CD14-positive monocyte (primary cell): ENCODE results near the gene DPM2. TPM values are rescaled to one million over a fixed set of nuclear protein-coding genes. Genes with fewer than 3 reads are reported as not detected.

ENCODE experiments used
- DNase-seq, 3 donors: peaks; one replicate each; pipeline ENCODE4 v3.0.0-alpha.2; 2011 to 2022
- H2AFZ ChIP-seq: 2 replicates; pipeline ENCODE4 v1.6.0; 2012; ENCODE audit warnings: mild to moderate bottlenecking, low read depth, low read length, inconsistent platforms; ENCODE audit not compliant: insufficient read depth, poor library complexity, severe bottlenecking
- H3K27ac ChIP-seq, 2 donors: 1 replicate in 1 of 2; 2 replicates in 1 of 2; pipeline ENCODE4 v1.5.1; 2012 to 2013; ENCODE audit warnings: low read length in 2 of 2, control low read depth in 1 of 2, inconsistent platforms in 1 of 2, low read depth in 1 of 2, mild to moderate bottlenecking in 1 of 2
- H3K27me3 ChIP-seq, 2 donors: one replicate each; pipeline versions ENCODE4 v1.6.0 to v1.6.1; 2011 to 2013; ENCODE audit warnings: low read length in 2 of 2; ENCODE audit not compliant: control insufficient read depth in 2 of 2, insufficient read depth in 2 of 2
- H3K36me3 ChIP-seq, 2 donors: replicated peaks in 1 of 2; 1 replicate in 1 of 2; 2 replicates in 1 of 2; pipeline versions ENCODE4 v1.5.1 to v1.6.1; 2012 to 2013; ENCODE audit warnings: low read length in 2 of 2, control low read depth in 1 of 2, inconsistent platforms in 1 of 2, mild to moderate bottlenecking in 1 of 2; ENCODE audit not compliant: insufficient read depth in 2 of 2, control insufficient read depth in 1 of 2
- H3K4me1 ChIP-seq, 2 donors: 1 replicate in 1 of 2; 2 replicates in 1 of 2; pipeline versions ENCODE4 v1.5.1 to v1.6.1; 2012 to 2013; ENCODE audit warnings: low read length in 2 of 2, control low read depth in 1 of 2, inconsistent platforms in 1 of 2, mild to moderate bottlenecking in 1 of 2, moderate library complexity in 1 of 2; ENCODE audit not compliant: insufficient read depth in 2 of 2, control insufficient read depth in 1 of 2
- H3K4me2 ChIP-seq: replicated peaks from 2 replicates; pipeline ENCODE3; 2012; ENCODE audit warnings: low read length, moderate library complexity, mild to moderate bottlenecking; ENCODE audit not compliant: poor library complexity, severe bottlenecking; ENCODE audit errors: extremely low read depth
- H3K4me3 ChIP-seq, 3 experiments: fragments of 200-600 bp in 1 of 3; sonication (generic) in 1 of 3; replicated peaks in 1 of 3; 1 replicate in 2 of 3; 2 replicates in 1 of 3; pipeline ENCODE4 v1.5.1; 2011 to 2013; ENCODE audit warnings: low read length in 3 of 3, mild to moderate bottlenecking in 3 of 3, control low read depth in 2 of 3, low read depth in 2 of 3, inconsistent platforms in 1 of 3, moderate library complexity in 1 of 3
- H3K79me2 ChIP-seq: 2 replicates; pipeline ENCODE4 v1.6.0; 2012; ENCODE audit warnings: mild to moderate bottlenecking, control low read depth, inconsistent platforms, low read length, moderate library complexity; ENCODE audit not compliant: insufficient read depth
- H3K9ac ChIP-seq: 2 replicates; pipeline ENCODE4 v1.6.0; 2017; ENCODE audit warnings: low read length, mild to moderate bottlenecking; ENCODE audit not compliant: insufficient read depth, poor library complexity, severe bottlenecking
- H3K9me3 ChIP-seq, 2 donors: replicated peaks in 1 of 2; 1 replicate in 1 of 2; 2 replicates in 1 of 2; pipeline versions ENCODE4 v1.5.1 to v1.6.1; 2012 to 2013; ENCODE audit warnings: low read length in 2 of 2, control low read depth in 1 of 2; ENCODE audit not compliant: control insufficient read depth in 1 of 2, insufficient read depth in 1 of 2
- H4K20me1 ChIP-seq: 2 replicates; pipeline ENCODE4 v1.6.0; 2012; ENCODE audit warnings: mild to moderate bottlenecking, low read length, control low read depth, moderate library complexity; ENCODE audit not compliant: insufficient read depth
- H3K27ac Mint-ChIP-seq, 7 donors: one replicate each; pipeline ENCODE4 v1.8.0; 2020; ENCODE audit warnings: mild to moderate bottlenecking in 7 of 7, mixed read lengths in 7 of 7, moderate library complexity in 6 of 7, inconsistent platforms in 2 of 7
- H3K27me3 Mint-ChIP-seq, 3 donors: one replicate each; pipeline ENCODE4 v1.8.0; 2021 to 2022; ENCODE audit warnings: low read depth in 3 of 3, mild to moderate bottlenecking in 3 of 3, mixed read lengths in 3 of 3, moderate library complexity in 3 of 3, inconsistent platforms in 1 of 3
- H3K36me3 Mint-ChIP-seq, 2 donors: one replicate each; pipeline ENCODE4 v1.8.0; 2020; ENCODE audit warnings: mixed read lengths in 2 of 2, inconsistent platforms in 1 of 2, mild to moderate bottlenecking in 1 of 2
- H3K4me1 Mint-ChIP-seq: one replicate; pipeline ENCODE4 v1.8.0; 2020; ENCODE audit warnings: mild to moderate bottlenecking, mixed read lengths
- H3K4me3 Mint-ChIP-seq, 2 donors: one replicate each; pipeline ENCODE4 v1.8.0; 2020; ENCODE audit warnings: mild to moderate bottlenecking in 2 of 2, mixed read lengths in 2 of 2, moderate library complexity in 1 of 2
- H3K9me3 Mint-ChIP-seq, 7 donors: one replicate each; pipeline ENCODE4 v1.8.0; 2020 to 2022; ENCODE audit warnings: mixed read lengths in 7 of 7, mild to moderate bottlenecking in 6 of 7, moderate library complexity in 6 of 7, inconsistent platforms in 2 of 7
- CTCF ChIP-seq: fragments of 200-600 bp; IDR thresholded peaks from one replicate; pipeline ENCODE4 v1.8.0; 2022; ENCODE audit warnings: antibody characterized with exemption, mild to moderate bottlenecking
- WGBS: methylation state at CpG from one replicate; pipeline ENCODE4 v1.1.5; 2013; ENCODE audit warnings: missing lambda C conversion rate; ENCODE audit not compliant: insufficient coverage; 5-methylcytosine and 5-hydroxymethylcytosine counted together
- intact Hi-C, 2 donors: fragments of 100-400 bp; cut with micrococcal nuclease; formaldehyde crosslinking; loops; one replicate each; pipeline versions ENCODE4 v1.15.0 to v1.15.1; 2023
- polyA plus RNA-seq, 3 donors: library from polyadenylated mRNA; depleted of rRNA in 1 of 3; unstranded in 2 of 3; stranded (reverse) in 1 of 3; fragments of 300-500 nt in 2 of 3; fragments of >200 nt in 1 of 3; fragmentation: Illumina TruSeq in 2 of 3; gene quantifications; 1 replicate in 2 of 3; 2 replicates in 1 of 3; pipeline ENCODE4 v1.2.3, GENCODE V29; 2012 to 2021

DPM2 gene
- polyA plus RNA-seq, 3 donors: 22.4 to 28.7 (median 25.4) TPM

GRCh38 chr9:127924736-127925444 is 12.8 kb downstream of the DPM2 start:
- WGBS: 93% methylated on average over 22 of the region's 22 CpGs
- H3K4me2 ChIP-seq: no peak overlapping the region
- Mint-ChIP-seq H3K4me1 (peaks cover 31% of the 10 kb centered on the region), H3K27me3 (peaks cover 66 to 80% (median 79%) of the 10 kb centered on the region in 3 donors), H3K4me3 (peak overlapping the region in 1 of 2 donors; percentile 70), H3K9me3 (peaks cover 0 to 7% (median 2%) of the 10 kb centered on the region in 7 donors), H3K36me3 (peaks cover 0 to 6% of the 10 kb centered on the region in 2 donors), H3K27ac (peak overlapping the region in 1 of 7 donors; percentile 4)
- H3K4me1 ChIP-seq: peaks cover 33 to 36% of the 10 kb centered on the region in 2 donors
- no peak for TF ChIP-seq CTCF
- H3K36me3 ChIP-seq: no peaks in the 10 kb centered on the region
- no peak overlapping the region for H3K9ac ChIP-seq
- peaks cover 3% of the 10 kb centered on the region for H4K20me1 ChIP-seq
- no peak overlapping the region for H3K4me3 ChIP-seq
- H3K27ac ChIP-seq: no peak overlapping the region
- intact Hi-C loops: loop anchor here (5.0 to 10.0 kb wide), 3 partner anchors 43 to 423 kb away; no protein-coding TSS in a partner anchor
- no peak for DNase-seq
- H3K27me3 ChIP-seq: peaks cover 28 to 71% of the 10 kb centered on the region in 2 donors
- H3K9me3 ChIP-seq: peaks cover 0 to 14% of the 10 kb centered on the region in 2 donors
- H2AFZ ChIP-seq: no peak overlapping the region
- H3K79me2 ChIP-seq: no peaks in the 10 kb centered on the region

- no peak overlapping the region for H2AFZ ChIP-seq
- intact Hi-C loops: loop anchor here (5.0 to 10.0 kb wide), 3 partner anchors 41 to 421 kb away; no protein-coding TSS in a partner anchor
- peak overlapping the region in 1 of 2 donors; percentile 46 for H3K4me3 Mint-ChIP-seq
These were observed 13.9 kb downstream of the DPM2 start for GRCh38 chr9:127923771-127924170.

More at GRCh38 chr9:127923771-127924170, 13.9 kb downstream of the DPM2 start:
- 90% methylated on average over 6 of the region's 8 CpGs for WGBS
- Histone ChIP-seq H3K9ac (no peak overlapping the region), H3K27me3 (peaks cover 19 to 60% of the 10 kb centered on the region in 2 donors), H3K27ac (no peak overlapping the region), H3K9me3 (peaks cover 0 to 9% of the 10 kb centered on the region in 2 donors), H3K79me2 (no peaks in the 10 kb centered on the region), H4K20me1 (peaks cover 3% of the 10 kb centered on the region), H3K4me1 (peaks cover 44 to 47% of the 10 kb centered on the region in 2 donors), H3K36me3 (no peaks in the 10 kb centered on the region), H3K4me3 (no peak overlapping the region), H3K4me2 (no peak overlapping the region)
- H3K36me3 Mint-ChIP-seq: peaks cover 0 to 4% of the 10 kb centered on the region in 2 donors
- peaks cover 56 to 68% (median 68%) of the 10 kb centered on the region in 3 donors for H3K27me3 Mint-ChIP-seq
- DNase-seq: no peak
- no peak overlapping the region for H3K27ac Mint-ChIP-seq
- peaks cover 0 to 7% (median 1%) of the 10 kb centered on the region in 7 donors for H3K9me3 Mint-ChIP-seq
- no peak for TF ChIP-seq CTCF
- H3K4me1 Mint-ChIP-seq: peaks cover 40% of the 10 kb centered on the region
